ENCODE results near the gene RGL2. TPM values are rescaled to one million over a fixed set of nuclear protein-coding genes. Genes with fewer than 3 reads are reported as not detected.
A peak's percentile ranks its signal among the peaks of the same experiment; 100 is the strongest.

RGL2 gene
- total and polyA plus RNA-seq, 2 of the 13 experiments (the other 11 are each of a cell fraction or from before 2014, with no cell fraction given), result 22.9 to 47.4 TPM

GRCh38 chr6:33280539-33280938 lies 18.2 kb downstream of the RGL2 start (continued):
- TF ChIP-seq TCF12 (IDR thresholded peaks at IDR 0.05), result no peak
- no peak for TF ChIP-seq TCF12 (CRISPR knock-in tag; IDR thresholded peaks at IDR 0.05)
- TF ChIP-seq E2F5 (CRISPR knock-in tag; conservative IDR thresholded peaks at IDR 0.05), result no peak
- TF ChIP-seq ZBTB46 (CRISPR knock-in tag; IDR thresholded peaks at IDR 0.05; ENCODE audit: borderline replicate concordance), result no peak
- no peak for TF ChIP-seq ZNF282 (IDR thresholded peaks at IDR 0.05; ENCODE audit: partially characterized antibody)
- peak; percentile 43 for TF ChIP-seq RBM39 (IDR thresholded peaks at IDR 0.05; ENCODE audit: low read depth, low read length, poor library complexity, severe bottlenecking)
- TF ChIP-seq TCF7 (IDR thresholded peaks at IDR 0.05; ENCODE audit: low read depth), result no peak
- TF ChIP-seq CSRNP1 (CRISPR knock-in tag; IDR thresholded peaks at IDR 0.05), result no peak
- peak; percentile 42; the same call in 1 of the 2 replicates for TF ChIP-seq ZBTB33 (CRISPR knock-in tag; IDR thresholded peaks at IDR 0.05)
- TF ChIP-seq THYN1 (CRISPR knock-in tag; IDR thresholded peaks at IDR 0.05; ENCODE audit: borderline replicate concordance, low read depth), result no peak
- TF ChIP-seq ZNF556 (CRISPR knock-in tag; IDR thresholded peaks at IDR 0.05; ENCODE audit: borderline replicate concordance), result no peak
- TF ChIP-seq ZNF225 (CRISPR knock-in tag; IDR thresholded peaks at IDR 0.05), result 0 out of 2 replicates have a peak, but pooled peaks have one; percentile 34
- TF ChIP-seq TFDP2 (CRISPR knock-in tag; IDR thresholded peaks at IDR 0.05), result no peak
- no peak for TF ChIP-seq ZSCAN12 (CRISPR knock-in tag; IDR thresholded peaks at IDR 0.05)

Measured in HepG2 (cell line).